ENCODE results near the gene HIGD2B. TPM values are rescaled to one million over a fixed set of nuclear protein-coding genes. Genes with fewer than 3 reads are reported as not detected.
"Not testable (repeated sequence)": the region's sequence is repeated elsewhere in the genome, so short reads cannot be mapped to it uniquely, and the experiment has no call there.

HIGD2B gene
- total RNA-seq, 2 experiments from 2014 or later: 0.53 TPM; not detected in 1

DNA sequence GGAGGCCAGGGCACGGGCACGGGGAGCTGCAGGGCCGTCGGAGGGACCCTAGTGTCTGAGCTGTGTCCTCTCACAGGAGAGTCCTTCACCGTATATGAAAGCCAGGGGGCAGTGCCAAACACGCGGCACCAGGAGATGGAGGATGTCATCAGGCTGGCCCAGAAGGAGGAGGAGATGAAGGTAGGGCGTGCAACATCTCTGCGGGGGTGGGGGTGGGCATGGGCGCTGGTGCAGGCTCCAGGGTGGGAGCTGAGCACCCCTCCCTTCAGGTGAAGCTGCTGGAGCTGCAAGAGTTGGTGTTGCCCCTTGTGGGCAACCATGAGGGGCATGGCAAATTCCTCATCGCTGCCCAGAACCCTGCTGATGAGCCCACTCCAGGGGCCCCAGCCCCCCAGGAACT lies 20.3 kb downstream of the HIGD2B start:
- H3K27ac Mint-ChIP-seq; H3K36me3 Mint-ChIP-seq; H3K4me1 Mint-ChIP-seq; H3K9me3 Mint-ChIP-seq (ENCODE audit: low read depth); H3K27me3 Mint-ChIP-seq; DNase-seq; CTCF ChIA-PET; ATAC-seq; H3K4me3 Mint-ChIP-seq: not testable (repeated sequence)

- H3K9me3 Mint-ChIP-seq (ENCODE audit: low read depth); H3K4me1 Mint-ChIP-seq; H3K4me3 Mint-ChIP-seq; H3K36me3 Mint-ChIP-seq; H3K27me3 Mint-ChIP-seq; ATAC-seq; CTCF ChIA-PET; H3K27ac Mint-ChIP-seq: not testable (repeated sequence)
- peak; percentile 31 for DNase-seq
Measured at GRCh38 chr15:72663931-72664330, 22.1 kb downstream of the HIGD2B start.

DNA sequence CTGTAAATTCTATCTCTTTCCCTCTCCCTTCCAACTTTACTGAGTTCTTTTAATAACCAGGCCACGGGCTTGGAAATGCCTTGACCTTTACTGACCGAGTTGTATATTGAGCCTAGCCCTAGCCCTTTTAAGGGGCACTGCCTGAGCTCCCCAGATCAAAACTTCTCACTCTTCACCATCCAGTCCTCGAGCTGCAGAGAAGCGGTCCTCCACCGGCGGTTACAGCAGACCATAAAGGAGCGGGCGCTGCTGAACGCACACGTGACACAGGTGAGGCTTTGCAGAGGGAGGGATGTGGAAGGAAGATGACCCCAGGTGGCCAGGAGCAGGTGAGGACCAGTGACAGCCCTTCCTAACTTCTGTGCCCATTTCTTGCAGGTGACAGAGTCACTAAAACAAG lies 24.9 kb downstream of the HIGD2B start:
- H3K9me3 Mint-ChIP-seq (ENCODE audit: low read depth); H3K4me1 Mint-ChIP-seq; H3K4me3 Mint-ChIP-seq; CTCF ChIA-PET; H3K36me3 Mint-ChIP-seq; H3K27ac Mint-ChIP-seq; H3K27me3 Mint-ChIP-seq; ATAC-seq: not testable (repeated sequence)
- DNase-seq: peak; percentile 18

- DNase-seq; H3K4me1 Mint-ChIP-seq; H3K9me3 Mint-ChIP-seq (ENCODE audit: low read depth); H3K36me3 Mint-ChIP-seq; ATAC-seq; H3K27ac Mint-ChIP-seq; H3K4me3 Mint-ChIP-seq; CTCF ChIA-PET; H3K27me3 Mint-ChIP-seq: not testable (repeated sequence)
Measured at GRCh38 chr15:72656014-72656413, 30.0 kb downstream of the HIGD2B start.

DNA sequence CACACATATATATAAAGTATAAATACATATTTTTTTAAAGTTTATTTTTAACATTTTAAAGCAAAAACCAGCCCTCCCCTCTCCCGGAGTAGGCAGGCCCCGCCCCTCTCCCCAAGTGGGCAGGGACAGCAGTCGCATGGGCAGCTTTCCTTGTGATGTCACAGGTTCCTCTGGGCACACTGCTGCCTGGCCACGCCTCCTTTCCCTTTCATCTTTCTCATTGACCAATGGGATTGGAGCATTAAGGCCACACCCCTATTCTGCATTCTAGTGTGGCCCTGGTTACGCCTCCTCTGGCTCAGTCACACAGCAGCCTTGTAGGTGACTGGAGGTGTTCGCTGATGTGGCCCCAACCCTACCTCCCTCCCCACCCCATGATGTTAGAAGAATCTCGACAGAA lies 31.6 kb downstream of the HIGD2B start, which contains the start of gene GOLGA6B:
TSS of gene GOLGA6B (plus strand) at position 301 of the 400 bp plus-strand sequence. CDS start at position 342, 41 bp downstream.
- H3K4me1 Mint-ChIP-seq; CTCF ChIA-PET; H3K36me3 Mint-ChIP-seq; ATAC-seq; H3K27ac Mint-ChIP-seq; H3K9me3 Mint-ChIP-seq (ENCODE audit: low read depth); DNase-seq; H3K27me3 Mint-ChIP-seq; H3K4me3 Mint-ChIP-seq: not testable (repeated sequence)

GRCh38 chr15:72648631-72649253 lies 37.2 kb downstream of the HIGD2B start:
- DNase-seq; CTCF ChIA-PET; H3K27ac Mint-ChIP-seq; H3K36me3 Mint-ChIP-seq; H3K4me1 Mint-ChIP-seq; H3K9me3 Mint-ChIP-seq (ENCODE audit: low read depth); H3K27me3 Mint-ChIP-seq; H3K4me3 Mint-ChIP-seq; ATAC-seq: not testable (repeated sequence)

GRCh38 chr15:72642271-72642670 lies 43.7 kb downstream of the HIGD2B start:
- not testable (repeated sequence) for H3K4me3 Mint-ChIP-seq

DNA sequence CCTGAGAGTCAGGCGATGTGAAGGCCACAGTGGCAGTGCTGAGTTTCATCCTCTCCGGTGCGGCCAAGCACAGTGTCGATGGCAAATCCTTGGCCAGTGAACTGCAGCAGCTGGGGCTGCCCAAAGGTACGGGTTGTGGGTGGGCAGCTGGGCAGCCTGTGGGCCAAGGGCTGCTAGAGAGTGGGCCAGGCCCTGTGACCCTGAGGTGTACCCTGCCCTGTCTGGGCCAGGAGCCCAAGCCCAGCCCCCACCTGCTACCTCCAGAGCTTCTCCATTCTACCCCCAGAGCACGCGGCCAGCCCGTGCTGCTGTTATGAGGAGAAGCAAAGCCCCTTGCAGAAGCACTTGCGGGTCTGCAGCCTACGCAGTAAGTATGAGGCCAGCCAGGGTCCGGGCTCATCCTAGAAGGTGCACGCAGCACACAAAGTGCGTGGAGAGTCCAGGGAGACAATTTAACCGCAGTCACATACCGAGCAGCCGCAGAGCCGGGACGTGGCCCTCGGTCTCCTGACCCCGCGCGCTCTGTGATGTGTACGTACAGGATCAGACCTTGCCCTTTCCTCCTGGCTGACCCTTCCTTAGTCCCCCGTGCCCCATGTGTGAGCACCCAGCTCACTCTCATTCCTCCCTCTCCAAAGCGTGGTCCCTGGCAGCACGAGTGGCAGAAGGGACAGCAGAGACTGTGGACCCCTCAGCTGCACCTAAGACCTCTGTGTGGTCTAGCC lies 46.1 kb downstream of the HIGD2B start:
- ATAC-seq; H3K4me1 Mint-ChIP-seq; H3K27me3 Mint-ChIP-seq; H3K27ac Mint-ChIP-seq; H3K9me3 Mint-ChIP-seq (ENCODE audit: low read depth); H3K36me3 Mint-ChIP-seq; H3K4me3 Mint-ChIP-seq; DNase-seq; CTCF ChIA-PET: not testable (repeated sequence)

More at GRCh38 chr15:72642271-72642670, 43.7 kb downstream of the HIGD2B start:
- H3K4me1 Mint-ChIP-seq; ATAC-seq; H3K9me3 Mint-ChIP-seq (ENCODE audit: low read depth); H3K36me3 Mint-ChIP-seq; CTCF ChIA-PET; DNase-seq; H3K27me3 Mint-ChIP-seq; H3K27ac Mint-ChIP-seq: not testable (repeated sequence)

DNA sequence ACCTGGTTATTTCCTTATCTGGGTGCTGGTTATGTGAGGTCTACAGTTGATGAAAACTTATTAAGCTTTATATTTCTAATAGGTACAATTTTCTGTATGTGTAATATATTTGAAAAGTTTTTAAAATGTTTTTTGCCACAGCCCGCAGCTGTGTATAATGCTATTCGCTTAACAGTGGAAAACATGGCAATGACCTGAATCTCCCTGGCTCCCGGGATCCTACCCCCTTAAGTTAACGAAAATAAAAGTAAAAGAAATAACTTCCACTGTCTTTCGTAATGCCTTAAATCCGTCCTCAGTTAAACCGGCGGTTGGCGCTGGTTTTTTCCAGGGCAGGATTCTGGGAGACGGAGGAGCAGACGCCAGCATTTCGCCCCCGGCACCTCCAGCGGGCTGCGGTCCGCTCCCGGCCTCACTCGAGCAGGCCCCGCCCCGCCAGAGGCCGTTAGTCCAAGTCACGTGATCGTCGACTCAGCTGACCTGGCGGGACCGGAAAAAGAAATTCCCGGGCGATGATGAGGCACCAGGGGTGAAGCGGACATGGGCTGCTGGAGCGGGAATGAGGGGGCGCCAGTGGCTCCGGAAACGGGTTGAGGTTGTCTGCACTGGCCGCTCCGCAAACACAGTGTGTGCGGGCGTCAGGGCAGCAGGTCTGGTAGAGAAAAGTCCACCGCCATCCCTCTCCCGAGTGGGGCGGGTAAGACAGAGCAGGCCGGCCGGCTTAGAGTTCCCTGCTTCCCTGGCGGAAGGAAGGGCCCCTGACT lies 49.3 kb downstream of the HIGD2B start:
- peak overlapping the region; percentile 32 for H3K4me3 Mint-ChIP-seq
- H3K27ac Mint-ChIP-seq; CTCF ChIA-PET; H3K9me3 Mint-ChIP-seq (ENCODE audit: low read depth); H3K27me3 Mint-ChIP-seq; H3K4me1 Mint-ChIP-seq; H3K36me3 Mint-ChIP-seq: not testable (repeated sequence)
- ATAC-seq (peak; percentile 87), DNase-seq (peak; percentile 86)

- DNase-seq; ATAC-seq; H3K4me3 Mint-ChIP-seq; CTCF ChIA-PET; H3K36me3 Mint-ChIP-seq; H3K27me3 Mint-ChIP-seq; H3K4me1 Mint-ChIP-seq; H3K9me3 Mint-ChIP-seq (ENCODE audit: low read depth); H3K27ac Mint-ChIP-seq: not testable (repeated sequence)
Measured at GRCh38 chr15:72629068-72629570, 56.9 kb downstream of the HIGD2B start.

GRCh38 chr15:72628249-72629067 lies 57.5 kb downstream of the HIGD2B start:
- ATAC-seq; H3K27ac Mint-ChIP-seq; H3K27me3 Mint-ChIP-seq; H3K4me3 Mint-ChIP-seq; DNase-seq; H3K4me1 Mint-ChIP-seq; H3K36me3 Mint-ChIP-seq; CTCF ChIA-PET; H3K9me3 Mint-ChIP-seq (ENCODE audit: low read depth): not testable (repeated sequence)

- not testable (repeated sequence) for ATAC-seq; DNase-seq; H3K9me3 Mint-ChIP-seq (ENCODE audit: low read depth); H3K27ac Mint-ChIP-seq; H3K4me3 Mint-ChIP-seq; H3K27me3 Mint-ChIP-seq; H3K4me1 Mint-ChIP-seq; H3K36me3 Mint-ChIP-seq
- CTCF ChIA-PET: interaction anchor here (1.5 kb wide), 1 partner anchor 26 kb away, joined by 4 read pairs; no protein-coding TSS in a partner anchor
Measured at GRCh38 chr15:72626153-72626552, 59.8 kb downstream of the HIGD2B start.

Measured in activated CD8-positive, alpha-beta memory T cell treated with anti-CD3 and anti-CD28 coated beads, Interleukin-2, amount 10 ng/mL, durations not matched to agents 7 days and 5 days (primary cell).